ENCODE measurements around the gene MAPT.

DNA sequence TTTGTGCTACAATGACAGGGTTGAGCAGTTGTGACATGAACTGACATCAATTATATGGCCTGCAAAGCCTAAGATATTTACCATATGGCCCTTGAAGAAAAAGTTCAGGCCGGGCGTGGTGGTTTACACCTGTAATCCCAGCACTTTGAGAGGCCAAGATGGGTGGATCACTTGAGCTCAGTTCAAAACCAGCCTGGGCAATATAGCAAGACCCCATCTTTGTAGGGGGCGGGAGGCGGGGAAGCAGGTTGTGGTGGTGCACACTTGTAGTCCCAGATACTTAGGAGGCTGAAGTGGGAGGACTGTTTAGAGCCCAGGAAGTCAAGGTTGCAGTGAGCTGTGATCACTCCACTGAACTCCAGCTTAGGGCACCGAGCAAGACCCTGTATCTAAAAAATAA lies 153.0 kb downstream of the MAPT start:
- TF ChIP-seq, protein P1, sequence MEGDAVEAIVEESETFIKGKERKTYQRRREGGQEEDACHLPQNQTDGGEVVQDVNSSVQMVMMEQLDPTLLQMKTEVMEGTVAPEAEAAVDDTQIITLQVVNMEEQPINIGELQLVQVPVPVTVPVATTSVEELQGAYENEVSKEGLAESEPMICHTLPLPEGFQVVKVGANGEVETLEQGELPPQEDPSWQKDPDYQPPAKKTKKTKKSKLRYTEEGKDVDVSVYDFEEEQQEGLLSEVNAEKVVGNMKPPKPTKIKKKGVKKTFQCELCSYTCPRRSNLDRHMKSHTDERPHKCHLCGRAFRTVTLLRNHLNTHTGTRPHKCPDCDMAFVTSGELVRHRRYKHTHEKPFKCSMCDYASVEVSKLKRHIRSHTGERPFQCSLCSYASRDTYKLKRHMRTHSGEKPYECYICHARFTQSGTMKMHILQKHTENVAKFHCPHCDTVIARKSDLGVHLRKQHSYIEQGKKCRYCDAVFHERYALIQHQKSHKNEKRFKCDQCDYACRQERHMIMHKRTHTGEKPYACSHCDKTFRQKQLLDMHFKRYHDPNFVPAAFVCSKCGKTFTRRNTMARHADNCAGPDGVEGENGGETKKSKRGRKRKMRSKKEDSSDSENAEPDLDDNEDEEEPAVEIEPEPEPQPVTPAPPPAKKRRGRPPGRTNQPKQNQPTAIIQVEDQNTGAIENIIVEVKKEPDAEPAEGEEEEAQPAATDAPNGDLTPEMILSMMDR (IDR thresholded peaks at IDR 0.05): no peak
- TF ChIP-seq POLR2A (IDR thresholded peaks at IDR 0.05) (no peak), POLR2AphosphoS5 (IDR thresholded peaks at IDR 0.05) (no peak)

Data from prostate gland (tissue), 2 donors.